GM21447 (cell line): ENCODE results near the gene C1orf35.
"Not testable (repeated sequence)": the region's sequence is repeated elsewhere in the genome, so short reads cannot be mapped to it uniquely, and the experiment has no call there.

Experiments
- ATAC-seq: cut with Tn5 transposase; IDR thresholded peaks from one replicate; pipeline ENCODE4 v1.9.1; 2021; ENCODE audit not compliant: unreplicated experiment

C1orf35 gene

DNA sequence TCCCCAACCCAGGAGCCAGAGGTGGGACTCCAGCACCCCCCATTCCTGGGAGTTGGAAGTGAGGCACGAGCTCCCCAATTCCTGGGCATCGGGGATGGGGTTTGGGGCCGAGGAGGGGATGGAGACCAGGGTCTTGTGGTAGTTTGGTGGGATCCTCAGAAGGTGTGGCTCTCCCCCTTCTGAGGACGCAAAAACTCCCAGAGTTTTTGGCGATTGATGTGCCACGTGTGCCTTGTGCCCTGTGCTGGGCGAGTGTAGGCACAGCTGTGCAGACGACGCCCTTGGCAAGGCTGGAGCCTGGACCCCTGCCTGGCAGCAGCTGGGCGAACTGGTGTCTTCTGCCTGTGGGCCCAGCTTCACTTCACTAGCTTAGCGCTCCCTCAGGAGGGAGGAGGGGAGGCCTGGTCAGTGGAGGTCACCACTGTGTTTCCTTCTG is 39.6 kb upstream of the C1orf35 start:
- ATAC-seq = no peak

- no peak for ATAC-seq
Measured at GRCh38 chr1:228142155-228142691, 39.1 kb upstream of the C1orf35 start.

DNA sequence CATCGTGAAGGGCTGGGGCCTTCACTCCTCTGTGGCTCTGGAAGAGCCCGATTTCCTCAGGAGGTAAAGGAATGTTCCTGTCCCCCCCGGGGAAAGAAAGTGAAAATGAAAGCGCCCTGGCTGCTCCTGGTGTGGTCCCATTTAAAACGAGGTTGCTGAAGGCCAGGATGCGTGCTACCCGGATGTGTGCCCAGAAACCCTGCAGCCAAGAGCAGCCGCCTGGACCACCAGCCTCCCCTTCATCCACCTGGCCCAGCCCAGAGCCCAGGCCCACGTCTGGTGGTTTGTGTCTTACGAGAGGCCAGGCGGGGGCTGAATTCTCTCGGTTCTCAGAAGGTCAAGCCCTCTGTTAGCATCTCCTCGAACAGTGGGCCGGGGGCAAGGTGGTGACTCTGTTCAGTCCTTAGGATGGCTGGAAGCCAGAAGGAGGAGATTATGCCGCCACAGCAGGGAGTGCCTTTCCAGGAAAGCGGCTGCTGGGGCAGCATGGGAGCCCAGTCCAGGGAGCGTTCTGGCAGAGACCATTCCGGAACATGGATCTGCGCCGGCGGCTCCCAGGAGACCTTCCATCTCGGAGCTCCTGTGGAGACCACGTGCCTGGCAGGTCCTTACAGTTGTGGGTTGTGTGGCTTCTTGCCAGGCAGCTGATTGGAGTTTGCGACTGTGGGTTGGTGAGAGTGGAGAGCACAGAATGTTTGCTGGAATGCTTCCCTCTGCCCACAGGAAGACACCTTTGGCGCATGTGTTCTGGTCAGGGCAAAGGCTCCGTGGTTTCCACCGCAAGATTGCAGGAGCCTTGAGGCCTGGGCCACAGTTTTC is 38.3 kb upstream of the C1orf35 start:
- ATAC-seq = no peak

DNA sequence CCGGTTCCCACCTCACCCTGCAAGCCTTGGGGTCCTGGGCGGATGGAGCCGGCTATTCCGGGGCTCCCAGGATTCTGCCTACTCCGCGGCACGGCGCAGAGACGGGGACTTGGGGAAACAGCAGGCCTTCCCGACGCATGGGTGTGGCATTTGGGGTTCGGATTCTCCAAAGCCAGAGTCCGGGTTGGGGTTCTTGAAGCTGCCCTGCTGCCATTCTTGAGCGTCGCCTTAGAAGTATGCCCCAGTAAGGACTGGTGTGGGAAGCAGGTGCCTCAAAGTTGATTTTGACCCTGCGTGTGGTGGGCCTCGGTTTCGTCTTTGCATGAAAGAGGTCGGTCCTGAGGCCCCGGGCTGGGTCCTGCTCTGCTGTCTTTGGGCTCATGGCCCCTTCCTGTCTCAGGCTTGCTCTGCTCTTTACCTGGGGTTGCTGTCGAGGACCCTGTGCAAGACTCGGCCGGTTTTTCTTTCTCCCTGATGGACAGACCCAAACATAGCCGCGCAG is 37.6 kb upstream of the C1orf35 start:
- no peak for ATAC-seq

- ATAC-seq = peak; percentile 89
Measured at GRCh38 chr1:228139931-228140723, 37.0 kb upstream of the C1orf35 start, which contains the start of gene GUK1. GUK1 (plus strand) TSS chr1:228140279; CDS start chr1:228140303, 24 bp downstream.

GRCh38 chr1:228139406-228139930 is 36.3 kb upstream of the C1orf35 start:
- no peak for ATAC-seq

GRCh38 chr1:228136901-228137300 is 33.8 kb upstream of the C1orf35 start:
- ATAC-seq = no peak

DNA sequence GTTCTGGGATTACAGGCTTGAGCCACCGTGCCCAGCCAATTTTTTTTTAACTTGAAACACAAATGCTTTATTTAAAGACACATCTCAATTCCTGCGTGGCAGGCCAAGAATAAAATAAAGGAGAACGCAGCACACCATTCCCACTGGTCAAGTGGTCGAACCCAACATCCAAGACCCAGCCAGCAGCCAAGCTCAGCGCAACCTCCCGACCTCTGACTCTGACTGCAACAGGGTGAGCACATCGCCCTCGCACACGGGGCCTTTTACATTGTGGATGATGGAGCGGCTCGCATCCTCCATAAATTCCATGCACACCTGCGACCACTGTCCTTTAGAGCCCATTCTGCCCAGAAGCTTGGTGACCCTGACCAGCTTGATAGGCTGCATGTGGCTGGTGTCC is 31.5 kb upstream of the C1orf35 start:
- ATAC-seq = no peak

GRCh38 chr1:228131766-228132165 is 28.6 kb upstream of the C1orf35 start:
- no peak for ATAC-seq

DNA sequence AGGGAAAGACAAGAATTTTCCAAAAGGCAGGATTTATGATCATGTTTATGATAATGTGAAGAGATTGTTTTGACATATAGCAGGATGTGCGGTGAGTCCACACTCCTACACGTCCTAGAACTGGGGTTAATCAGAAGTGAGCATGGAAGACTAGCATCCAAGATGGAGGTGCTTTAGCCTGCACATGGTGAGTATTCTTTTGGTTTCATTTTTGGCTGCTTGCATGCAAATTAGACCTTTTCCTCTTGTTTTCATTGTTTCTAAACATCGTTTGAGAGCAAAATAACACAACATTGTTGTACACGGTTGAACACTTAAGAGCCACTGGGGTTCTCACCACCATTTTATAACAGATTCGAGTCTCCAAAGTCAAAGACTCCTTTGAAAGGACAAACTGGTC is 22.1 kb upstream of the C1orf35 start:
- no peak for ATAC-seq

- no peak for ATAC-seq
Measured at GRCh38 chr1:228123505-228123904, 20.4 kb upstream of the C1orf35 start.

GRCh38 chr1:228122921-228123441 is 19.9 kb upstream of the C1orf35 start:
- ATAC-seq = no peak

GRCh38 chr1:228120857-228121489 is 17.8 kb upstream of the C1orf35 start:
- no peak for ATAC-seq

DNA sequence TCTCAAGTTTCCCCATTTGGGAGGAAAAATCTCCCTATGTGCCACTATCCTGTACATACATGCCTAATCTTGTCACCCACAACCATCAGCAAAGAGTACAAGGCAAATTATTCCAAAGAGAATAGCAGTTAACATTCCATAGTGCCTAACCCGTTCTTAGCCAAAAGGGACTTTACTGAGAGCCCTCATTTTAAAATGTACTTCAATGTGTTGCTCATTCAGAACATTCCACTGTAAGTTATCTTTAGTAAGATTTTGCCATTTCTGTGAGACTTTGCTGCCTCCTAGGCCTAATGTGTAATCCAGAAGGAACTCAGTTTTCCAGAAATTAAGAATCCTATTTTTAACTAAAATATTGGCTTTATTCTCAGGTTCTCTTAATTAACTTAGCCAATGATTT is 17.2 kb upstream of the C1orf35 start:
- no peak for ATAC-seq

- ATAC-seq = no peak
Measured at GRCh38 chr1:228118040-228118439, 14.9 kb upstream of the C1orf35 start.

DNA sequence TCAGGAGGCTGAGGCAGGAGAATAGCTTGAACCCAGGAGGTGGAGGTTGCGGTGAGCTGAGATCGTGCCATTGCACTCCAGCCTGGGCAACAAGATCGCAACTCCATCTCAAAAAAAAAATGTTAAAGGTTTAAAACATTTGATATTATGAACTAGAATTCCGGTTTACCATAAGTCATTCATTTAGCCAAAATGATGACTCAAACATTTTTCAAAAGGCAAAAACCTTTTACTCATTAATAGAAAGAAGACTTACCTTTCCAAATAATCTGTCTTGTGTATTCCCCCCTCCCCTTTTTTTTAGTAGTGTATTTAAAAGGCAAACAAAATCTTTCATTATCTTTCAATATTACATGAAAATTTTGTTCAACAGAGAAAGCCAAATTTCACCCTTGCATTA is 14.2 kb upstream of the C1orf35 start:
- no peak for ATAC-seq

- ATAC-seq = no peak
Measured at GRCh38 chr1:228114827-228115226, 11.7 kb upstream of the C1orf35 start.

DNA sequence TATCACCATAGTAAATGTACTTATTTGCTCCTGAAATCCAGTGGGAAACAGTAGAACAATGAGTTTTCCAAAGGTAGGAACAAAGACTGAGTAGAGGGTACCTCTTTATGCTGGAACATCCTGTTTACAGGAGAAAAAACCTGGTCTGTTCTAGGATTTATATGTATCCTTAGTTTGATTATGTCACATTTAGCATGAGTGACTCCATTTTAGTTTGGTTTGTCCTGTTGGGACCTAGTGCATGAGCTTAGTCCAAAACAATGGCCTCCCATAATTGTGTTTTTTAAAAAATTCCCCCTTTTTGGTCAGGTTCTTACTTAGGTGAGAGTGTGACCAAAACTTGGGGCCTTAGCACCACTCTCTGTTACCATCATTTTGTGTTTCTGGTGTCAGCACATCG is 9.5 kb upstream of the C1orf35 start:
- no peak for ATAC-seq

DNA sequence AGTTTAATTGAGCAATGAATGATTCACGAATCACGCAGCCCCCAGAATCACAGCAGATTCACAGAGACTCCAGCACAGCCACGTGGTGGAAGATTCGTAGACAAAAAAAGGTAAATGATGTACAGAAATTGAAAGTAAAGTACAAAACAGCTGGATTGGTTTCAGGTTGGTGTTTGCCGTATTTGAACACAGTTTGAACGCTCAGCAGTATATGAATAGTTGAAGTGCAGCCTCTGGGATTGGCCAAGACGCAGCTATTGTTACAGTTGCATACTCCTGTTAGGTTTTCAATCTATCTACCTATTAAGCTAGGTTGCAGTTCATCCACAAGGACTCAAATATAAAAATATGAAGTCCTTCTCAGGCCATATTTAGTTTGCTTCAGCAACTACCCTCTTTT is 9.0 kb upstream of the C1orf35 start:
- no peak for ATAC-seq

DNA sequence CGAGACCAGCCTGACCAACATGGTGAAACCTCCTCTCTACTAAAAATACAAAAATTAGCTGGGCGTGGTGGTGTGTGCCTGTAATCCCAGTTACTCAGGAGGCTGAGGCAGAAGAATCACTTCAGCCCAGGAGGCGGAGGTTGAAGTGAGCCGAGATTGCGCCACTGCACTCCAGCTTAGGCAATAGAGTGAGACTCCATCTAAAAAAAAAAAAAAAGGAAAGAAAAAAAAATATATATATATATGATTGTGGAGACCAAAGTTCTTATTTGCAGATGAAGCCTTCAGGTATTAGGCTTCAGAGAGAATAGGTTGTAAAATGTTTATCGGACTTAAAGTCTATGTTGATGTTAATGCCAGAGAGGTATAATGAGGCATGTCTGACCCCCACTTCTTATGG is 8.2 kb upstream of the C1orf35 start:
- not testable (repeated sequence) for ATAC-seq

DNA sequence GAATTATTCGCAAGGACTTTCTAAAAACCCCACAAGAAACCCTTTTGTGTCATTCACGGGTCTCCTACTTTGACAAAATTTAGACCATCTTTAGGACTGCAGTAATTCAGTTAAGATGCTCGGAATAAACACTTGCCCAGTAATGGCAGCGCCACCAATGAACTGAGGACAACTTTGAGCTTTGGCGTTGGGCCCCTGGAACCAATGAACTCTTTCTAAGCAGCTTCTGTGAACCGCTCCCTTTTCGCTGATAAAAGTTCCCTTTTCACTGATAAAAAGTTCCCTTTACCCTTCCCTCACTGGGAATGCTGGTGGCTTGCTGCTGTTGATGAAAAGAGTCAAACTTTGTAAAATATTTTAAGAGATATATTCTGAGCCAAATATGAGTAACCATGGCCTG is 7.4 kb upstream of the C1orf35 start:
- ATAC-seq = no peak
